ENCODE results near the gene CLMN.

DNA sequence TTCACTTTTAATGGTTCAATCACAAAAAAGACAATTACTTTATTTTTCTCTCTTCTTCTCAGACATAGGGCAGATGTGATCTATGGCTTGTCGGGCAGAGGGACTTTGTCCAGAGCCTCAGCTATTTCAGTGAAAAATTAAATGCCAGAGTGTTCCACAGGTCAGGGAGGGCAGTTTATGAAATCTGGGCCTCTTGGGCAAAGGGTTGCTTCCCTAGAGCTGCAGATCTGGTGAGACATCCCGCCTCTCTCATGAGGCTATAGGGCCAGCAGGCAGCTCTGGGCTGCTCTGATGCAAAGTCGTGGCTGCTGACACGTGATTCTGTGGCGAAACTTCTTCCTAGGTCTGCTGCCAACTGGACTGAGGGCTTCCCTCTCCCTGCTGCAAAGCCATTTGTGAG lies 6.0 kb downstream of the CLMN start:
- TF ChIP-seq POLR2AphosphoS5 (IDR thresholded peaks at IDR 0.05; ENCODE audit: insufficient read depth, low read depth, low read length): no peak
- TF ChIP-seq, protein P1, sequence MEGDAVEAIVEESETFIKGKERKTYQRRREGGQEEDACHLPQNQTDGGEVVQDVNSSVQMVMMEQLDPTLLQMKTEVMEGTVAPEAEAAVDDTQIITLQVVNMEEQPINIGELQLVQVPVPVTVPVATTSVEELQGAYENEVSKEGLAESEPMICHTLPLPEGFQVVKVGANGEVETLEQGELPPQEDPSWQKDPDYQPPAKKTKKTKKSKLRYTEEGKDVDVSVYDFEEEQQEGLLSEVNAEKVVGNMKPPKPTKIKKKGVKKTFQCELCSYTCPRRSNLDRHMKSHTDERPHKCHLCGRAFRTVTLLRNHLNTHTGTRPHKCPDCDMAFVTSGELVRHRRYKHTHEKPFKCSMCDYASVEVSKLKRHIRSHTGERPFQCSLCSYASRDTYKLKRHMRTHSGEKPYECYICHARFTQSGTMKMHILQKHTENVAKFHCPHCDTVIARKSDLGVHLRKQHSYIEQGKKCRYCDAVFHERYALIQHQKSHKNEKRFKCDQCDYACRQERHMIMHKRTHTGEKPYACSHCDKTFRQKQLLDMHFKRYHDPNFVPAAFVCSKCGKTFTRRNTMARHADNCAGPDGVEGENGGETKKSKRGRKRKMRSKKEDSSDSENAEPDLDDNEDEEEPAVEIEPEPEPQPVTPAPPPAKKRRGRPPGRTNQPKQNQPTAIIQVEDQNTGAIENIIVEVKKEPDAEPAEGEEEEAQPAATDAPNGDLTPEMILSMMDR (IDR thresholded peaks at IDR 0.05; ENCODE audit: extremely low read depth in 1 of 2, insufficient read depth in 1 of 2, low read depth in 1 of 2, low read length in 2 of 2): no peak
